GM18498 (cell line): ENCODE measurements around the gene GMEB2.
"Not testable (repeated sequence)": the region's sequence is repeated elsewhere in the genome, so short reads cannot be mapped to it uniquely, and the experiment has no call there.

ENCODE experiments used
- ATAC-seq: cut with Tn5 transposase; IDR thresholded peaks from one replicate; pipeline ENCODE4 v1.9.1; 2021; ENCODE audit warnings: mild to moderate bottlenecking, moderate library complexity; ENCODE audit not compliant: unreplicated experiment

Gene GMEB2

GRCh38 chr20:63626424-63627128, at the start of gene GMEB2:
TSS of gene GMEB2 (minus strand) at chr20:63627101. CDS start at chr20:63619397, 7,704 bp downstream.
- ATAC-seq = peak; percentile 54

- no peak for ATAC-seq
These were observed 48.9 kb upstream of the GMEB2 start for GRCh38 chr20:63675681-63676368.

- ATAC-seq = no peak
These were observed 47.0 kb upstream of the GMEB2 start for GRCh38 chr20:63673951-63674350.

- no peak for ATAC-seq
These were observed 45.8 kb upstream of the GMEB2 start for GRCh38 chr20:63672666-63673065.

- ATAC-seq = not testable (repeated sequence)
These were observed 44.8 kb upstream of the GMEB2 start for GRCh38 chr20:63671695-63672094.

GRCh38 chr20:63668351-63668750, 41.5 kb upstream of the GMEB2 start:
- no peak for ATAC-seq

GRCh38 chr20:63667858-63668257, 41.0 kb upstream of the GMEB2 start:
- ATAC-seq = no peak

GRCh38 chr20:63665708-63666107, 38.8 kb upstream of the GMEB2 start:
- ATAC-seq = no peak

GRCh38 chr20:63664861-63665594, 38.1 kb upstream of the GMEB2 start:
- ATAC-seq = no peak

- ATAC-seq = no peak
These were observed 37.4 kb upstream of the GMEB2 start for GRCh38 chr20:63664143-63664851.

- no peak for ATAC-seq
These were observed 36.6 kb upstream of the GMEB2 start for GRCh38 chr20:63663332-63664066.

GRCh38 chr20:63662813-63663189, 35.9 kb upstream of the GMEB2 start:
- no peak for ATAC-seq

- ATAC-seq = no peak
These were observed 35.3 kb upstream of the GMEB2 start for GRCh38 chr20:63661959-63662812.

GRCh38 chr20:63661108-63661507, 34.2 kb upstream of the GMEB2 start:
- ATAC-seq = no peak

GRCh38 chr20:63660622-63661021, 33.7 kb upstream of the GMEB2 start:
- no peak for ATAC-seq

GRCh38 chr20:63660174-63660573, 33.3 kb upstream of the GMEB2 start:
- ATAC-seq = not testable (repeated sequence)

GRCh38 chr20:63659370-63659769, 32.5 kb upstream of the GMEB2 start:
- no peak for ATAC-seq

GRCh38 chr20:63658749-63659187, 31.9 kb upstream of the GMEB2 start:
- ATAC-seq = peak; percentile 13

GRCh38 chr20:63657937-63658748, 31.2 kb upstream of the GMEB2 start, which contains the start of gene RTEL1:
TSS of gene RTEL1 (plus strand) at chr20:63658312. CDS start at chr20:63659403, 1,091 bp downstream.
- peak; percentile 88 for ATAC-seq
